ENCODE results near the gene C1D.
A peak's percentile ranks its signal among the peaks of the same experiment; 100 is the strongest.
"Not testable (repeated sequence)": the region's sequence is repeated elsewhere in the genome, so short reads cannot be mapped to it uniquely, and the experiment has no call there.

C1D gene, protein sequence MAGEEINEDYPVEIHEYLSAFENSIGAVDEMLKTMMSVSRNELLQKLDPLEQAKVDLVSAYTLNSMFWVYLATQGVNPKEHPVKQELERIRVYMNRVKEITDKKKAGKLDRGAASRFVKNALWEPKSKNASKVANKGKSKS

DNA sequence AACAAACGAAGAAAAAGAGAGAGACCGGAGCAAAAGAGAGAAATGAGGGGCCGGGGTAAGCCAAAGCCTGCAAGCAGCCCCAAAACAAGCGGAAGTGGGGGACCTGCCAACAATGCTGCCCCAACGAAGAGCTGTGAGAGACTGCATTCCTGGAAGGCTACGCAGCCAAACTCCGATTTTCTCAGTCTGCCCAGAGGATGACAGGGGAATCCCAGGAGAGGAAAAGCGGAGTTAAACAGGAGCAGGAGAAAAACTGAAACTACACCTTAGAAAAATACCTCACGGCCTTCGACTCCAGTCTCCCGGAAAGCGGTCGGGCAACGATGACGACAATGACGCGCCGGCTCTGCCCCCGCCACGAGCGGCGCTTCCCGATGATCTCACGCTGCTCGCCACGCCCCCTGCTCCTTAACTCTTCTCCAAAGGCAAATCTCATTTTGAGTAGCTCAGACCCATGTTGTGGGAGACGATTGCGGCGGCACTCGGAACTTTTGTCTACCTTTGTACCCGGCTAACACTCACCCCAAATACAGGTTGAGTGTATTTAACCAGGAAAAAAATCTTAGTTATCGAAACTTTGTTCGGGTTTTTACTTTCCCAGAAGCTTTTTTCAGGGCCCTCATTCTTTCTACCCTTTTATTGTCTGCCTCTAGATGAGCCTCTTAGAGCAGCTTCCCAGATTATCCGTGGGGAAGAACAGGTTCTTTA, at the start of gene C1D:
TSS of gene C1D (minus strand) at position 325 of the 708 bp plus-strand sequence. CDS start 15,694 bp downstream, outside the sequence.
- peak; percentile 89 for DNase-seq

- no peak for DNase-seq
Measured at GRCh38 chr2:68110102-68110501, 47.3 kb upstream of the C1D start.

GRCh38 chr2:68108120-68108519, 45.3 kb upstream of the C1D start:
- DNase-seq, result no peak

DNA sequence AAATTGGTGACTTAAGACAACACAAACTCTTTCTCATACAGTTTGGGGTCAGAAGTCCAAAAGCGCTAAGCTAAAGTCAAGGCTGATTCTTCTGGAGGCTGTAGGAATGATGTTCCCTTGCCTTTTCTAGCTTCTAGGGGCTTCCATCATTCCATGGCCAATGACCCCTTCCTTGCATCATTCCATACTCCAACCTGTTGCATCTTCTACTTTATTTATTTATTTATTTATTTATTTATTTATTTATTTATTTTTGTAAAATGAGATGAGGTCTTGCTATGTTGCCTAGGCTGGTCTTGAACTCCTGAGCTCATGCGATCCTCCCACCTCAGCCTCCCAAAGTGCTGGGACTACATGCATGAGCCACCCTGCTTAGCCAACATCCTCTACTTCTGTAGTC, 44.7 kb upstream of the C1D start:
- no peak for DNase-seq

GRCh38 chr2:68104111-68104835, 41.5 kb upstream of the C1D start:
- DNase-seq, result no peak

- DNase-seq, result no peak
Measured at GRCh38 chr2:68103709-68104055, 40.9 kb upstream of the C1D start.

- no peak for DNase-seq
Measured at GRCh38 chr2:68103030-68103708, 40.4 kb upstream of the C1D start.

DNA sequence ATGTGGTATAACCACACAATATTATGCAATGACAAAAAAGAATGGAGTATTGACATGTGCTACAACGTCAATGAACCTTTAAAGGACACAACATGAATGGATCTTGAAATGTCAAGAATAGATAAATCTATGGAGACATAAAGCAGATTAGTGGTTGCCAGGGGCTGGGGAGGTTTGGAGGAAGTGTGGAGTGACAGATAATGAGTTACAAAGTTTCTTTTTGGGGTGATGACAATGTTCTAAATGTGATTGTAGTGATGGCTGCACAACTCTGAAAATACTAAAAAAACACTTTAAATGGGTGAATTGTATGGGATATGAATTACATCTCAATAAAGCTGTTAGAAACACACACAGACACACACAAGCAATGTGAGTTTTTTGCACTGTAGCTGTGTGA, 37.4 kb upstream of the C1D start:
- DNase-seq, result no peak

GRCh38 chr2:68099260-68099659, 36.5 kb upstream of the C1D start:
- DNase-seq, result no peak

GRCh38 chr2:68098291-68098797, 35.5 kb upstream of the C1D start:
- DNase-seq, result no peak

- DNase-seq, result no peak
Measured at GRCh38 chr2:68094111-68094510, 31.3 kb upstream of the C1D start.

GRCh38 chr2:68093634-68094033, 30.8 kb upstream of the C1D start:
- DNase-seq, result no peak

- DNase-seq, result no peak
Measured at GRCh38 chr2:68091439-68092034, 28.7 kb upstream of the C1D start.

DNA sequence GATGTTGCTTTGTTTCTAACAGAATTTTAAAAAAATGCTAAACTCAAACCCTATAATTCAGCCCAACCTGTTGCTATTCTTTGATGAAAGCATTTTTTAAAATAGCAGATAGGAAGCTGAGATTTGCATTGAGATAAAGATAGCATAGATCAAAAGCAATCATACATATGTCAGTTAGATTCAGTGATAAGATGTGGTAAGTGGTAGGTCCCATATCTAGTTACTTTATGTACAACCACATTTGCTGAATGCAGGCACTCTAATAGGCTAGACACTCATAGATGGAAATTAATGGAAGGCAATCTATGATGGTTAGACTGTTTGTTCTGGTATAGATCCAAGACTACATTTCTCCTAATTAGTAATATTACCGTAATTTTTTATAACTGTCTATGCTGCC, 27.2 kb upstream of the C1D start:
- DNase-seq, result peak; percentile 14

DNA sequence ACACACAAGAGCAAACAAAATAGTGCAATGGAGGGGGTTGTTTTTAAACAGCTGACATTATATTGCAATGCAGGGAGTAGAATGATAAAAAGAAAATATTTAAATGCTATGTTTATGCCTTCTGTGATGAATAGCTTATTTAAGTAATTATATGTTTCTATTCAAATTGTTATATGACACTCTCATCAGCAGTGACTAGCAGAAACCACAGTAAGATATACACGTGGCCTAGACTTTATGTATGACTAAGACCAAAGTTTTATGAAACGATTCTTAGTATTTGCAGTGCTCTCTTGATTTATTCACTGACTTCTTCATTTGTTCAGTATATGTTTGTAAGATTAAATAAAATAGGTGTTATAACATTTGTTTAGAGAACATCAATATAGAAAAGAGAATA, 26.1 kb upstream of the C1D start:
- DNase-seq, result no peak

- no peak for DNase-seq
Measured at GRCh38 chr2:68086166-68086565, 23.4 kb upstream of the C1D start.

- no peak for DNase-seq
Measured at GRCh38 chr2:68083346-68083745, 20.5 kb upstream of the C1D start.

- no peak for DNase-seq
Measured at GRCh38 chr2:68074050-68074449, 11.2 kb upstream of the C1D start.

GRCh38 chr2:68063797-68064646, 1.2 kb upstream of the C1D start:
- not testable (repeated sequence) for DNase-seq

- no peak for DNase-seq
Measured at GRCh38 chr2:68060652-68061051, 2.2 kb downstream of the C1D start.

DNA sequence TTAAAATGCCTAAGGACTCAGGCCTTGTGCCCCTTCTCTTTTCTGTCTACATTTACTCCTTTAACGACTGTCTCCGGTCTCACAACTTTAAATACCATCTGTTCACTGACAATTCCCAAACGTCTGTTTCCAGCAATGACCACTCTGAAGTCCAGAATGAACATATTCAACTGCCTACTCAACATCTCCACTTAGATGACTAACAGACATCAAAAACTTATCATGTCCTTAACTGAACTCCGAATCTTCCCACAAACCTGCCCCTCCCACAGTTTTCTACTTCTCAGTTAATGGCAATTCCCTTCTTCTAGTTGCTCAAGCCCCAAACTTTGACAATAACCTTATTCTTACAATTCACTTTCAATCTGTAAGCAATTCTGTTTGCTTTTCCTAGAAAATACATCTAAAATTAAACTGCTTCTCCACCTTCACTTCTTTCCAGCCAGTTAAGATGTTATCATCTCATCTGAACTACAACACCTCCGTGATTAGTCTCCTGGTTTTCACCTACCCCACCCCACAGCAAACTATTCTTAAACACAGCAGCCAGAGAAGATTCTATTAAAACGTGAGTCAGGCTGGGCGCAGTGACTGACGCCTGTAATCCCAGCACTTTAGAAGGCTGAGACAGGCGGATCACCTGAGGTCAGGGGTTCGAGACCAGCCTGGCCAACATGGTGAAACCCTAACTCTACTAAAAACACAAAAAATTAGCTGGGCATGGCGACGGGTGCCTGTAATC, 2.8 kb downstream of the C1D start:
- no peak for DNase-seq

Measured in CD4-positive, alpha-beta T cell treated with Interleukin-4 for 4 hours (primary cell).